NCI-H1105 treated with DMSO at 0.1 percent for 48 hours (cell line): ENCODE data around the gene KCNE3.
"Not testable (repeated sequence)": the region's sequence is repeated elsewhere in the genome, so short reads cannot be mapped to it uniquely, and the experiment has no call there.

Experiments used
- DNase-seq: peaks from one replicate; lab custom pipeline; 2025; lab: John Stamatoyannopoulos, UW

Gene KCNE3

DNA sequence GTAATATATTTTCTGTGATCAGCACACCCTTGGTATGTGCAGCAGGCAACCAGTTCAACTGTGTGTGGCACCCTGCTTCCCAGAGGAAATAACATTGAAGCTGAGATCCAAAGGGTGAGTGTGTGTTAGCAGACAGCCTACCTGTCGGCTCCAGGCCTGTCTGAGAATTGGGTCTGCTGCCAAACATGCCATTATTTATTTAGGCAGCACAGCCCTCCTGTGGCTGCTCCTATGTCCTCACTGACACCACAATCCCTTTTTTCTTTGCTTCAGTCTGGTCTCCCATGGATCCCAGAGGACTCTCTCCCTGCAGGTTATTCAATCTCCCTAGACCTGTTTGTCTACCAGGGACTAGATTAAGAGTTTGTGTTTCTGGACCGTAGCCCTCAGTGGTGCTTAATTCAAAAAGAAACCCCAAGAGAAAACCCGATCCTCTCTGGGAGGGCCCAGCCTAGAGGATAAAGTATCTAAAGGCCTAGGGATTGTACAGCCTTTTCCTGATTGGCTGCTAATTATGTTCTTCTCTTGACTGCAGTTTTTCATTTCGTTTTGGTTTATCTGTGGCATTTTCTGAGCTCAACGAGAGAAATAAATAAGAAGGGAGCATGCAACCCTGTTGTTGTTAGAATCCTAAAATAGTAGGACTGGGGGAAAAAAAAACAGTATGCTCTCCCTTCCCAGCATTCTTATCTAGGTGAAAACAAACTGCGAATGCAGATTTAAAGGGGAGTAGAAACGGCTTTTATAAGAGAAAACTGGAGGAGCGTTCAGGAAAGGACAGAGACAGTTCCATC lies 24.1 kb downstream of the KCNE3 start:
- DNase-seq: peak; percentile 75

GRCh38 chr11:74442636-74443035 lies 24.7 kb downstream of the KCNE3 start:
- DNase-seq: no peak

GRCh38 chr11:74438681-74439080 lies 28.7 kb downstream of the KCNE3 start:
- DNase-seq: no peak

DNA sequence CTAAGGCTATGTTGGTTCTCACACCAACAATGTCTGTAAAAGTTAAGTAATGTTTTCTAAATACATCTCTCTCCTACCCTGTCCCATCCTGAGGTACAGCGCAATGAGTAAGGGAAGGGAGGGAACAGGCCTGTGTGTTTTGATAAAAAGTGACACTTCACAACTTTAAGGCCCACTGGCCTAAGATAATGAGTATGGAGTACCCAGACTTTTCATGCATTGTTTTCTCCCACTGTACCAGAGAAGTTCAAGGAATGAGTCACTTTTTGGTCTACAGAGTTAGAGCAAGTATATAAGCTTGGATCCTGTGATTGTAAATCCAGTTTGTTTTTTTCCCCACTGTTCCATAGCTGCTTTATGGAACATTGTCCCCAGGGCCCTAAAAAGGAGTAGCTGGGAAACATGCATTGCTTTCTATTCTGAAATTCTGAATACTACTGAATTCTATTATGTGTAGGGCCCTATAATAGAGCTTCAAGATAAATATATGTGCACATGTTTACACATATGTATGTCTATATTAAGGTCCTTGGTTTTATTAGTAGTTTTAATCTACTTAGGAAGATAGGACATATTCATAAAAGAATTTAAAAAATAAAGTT lies 29.8 kb downstream of the KCNE3 start:
- no peak for DNase-seq

DNA sequence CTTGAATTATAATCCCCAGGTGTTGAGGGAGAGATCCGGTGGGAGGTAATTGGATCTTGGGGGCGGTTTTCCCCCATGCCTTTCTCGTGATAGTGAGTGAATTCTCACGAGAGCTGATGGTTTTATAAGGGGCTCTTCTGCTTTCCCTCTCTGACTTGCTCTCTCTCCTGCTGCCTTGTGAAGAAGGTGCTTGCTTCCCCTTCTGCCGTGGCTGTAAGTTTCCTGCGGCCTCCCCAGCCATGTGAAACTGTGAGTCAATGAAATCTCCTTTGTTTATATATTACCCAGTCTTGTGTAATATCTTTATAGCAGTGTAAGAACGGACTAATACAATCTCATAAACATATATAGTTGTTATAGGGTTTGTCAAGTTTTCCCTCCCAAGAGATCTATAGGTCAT lies 32.8 kb downstream of the KCNE3 start:
- DNase-seq: no peak

GRCh38 chr11:74429205-74429604 lies 38.1 kb downstream of the KCNE3 start:
- DNase-seq: no peak

- DNase-seq: no peak
These were observed 39.9 kb downstream of the KCNE3 start for GRCh38 chr11:74427384-74427886.

- no peak for DNase-seq
These were observed 42.2 kb downstream of the KCNE3 start for GRCh38 chr11:74425100-74425499.

GRCh38 chr11:74418509-74418895 lies 48.8 kb downstream of the KCNE3 start:
- peak; percentile 13 for DNase-seq

DNA sequence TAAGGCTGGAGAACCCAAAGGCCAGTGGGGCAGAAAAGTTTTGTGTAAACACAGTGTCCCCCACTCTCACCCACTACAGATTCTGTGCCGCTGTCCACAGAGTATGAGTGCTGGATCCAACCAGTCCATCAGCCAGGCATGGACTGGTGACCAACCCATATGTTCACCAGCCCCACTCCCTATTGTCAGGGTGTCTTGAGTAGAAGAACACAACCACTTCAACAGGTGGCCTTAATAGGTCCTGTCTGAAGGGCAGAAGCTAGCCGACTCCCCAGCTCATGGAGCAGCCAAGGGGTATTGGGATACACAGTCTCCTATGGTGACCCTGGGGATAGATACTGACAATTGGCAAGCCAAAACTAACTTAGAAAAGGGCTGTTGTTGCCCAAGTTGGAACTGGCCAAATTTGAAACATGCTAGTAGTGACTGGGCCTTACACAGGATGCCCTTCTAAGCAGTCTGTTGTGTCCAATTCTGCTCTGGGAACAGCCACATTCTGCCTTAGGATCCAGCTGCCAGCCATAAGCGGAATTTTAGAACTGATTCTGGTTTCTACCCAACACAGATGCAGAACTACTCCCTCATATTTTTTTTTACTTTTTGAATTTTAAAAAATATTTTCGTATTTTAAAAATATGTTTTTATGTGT lies 49.4 kb downstream of the KCNE3 start:
- DNase-seq: no peak

- peak; percentile 86 for DNase-seq
These were observed 50.0 kb downstream of the KCNE3 start for GRCh38 chr11:74417379-74417804.

GRCh38 chr11:74416974-74417373 lies 50.4 kb downstream of the KCNE3 start:
- DNase-seq: not testable (repeated sequence)

DNA sequence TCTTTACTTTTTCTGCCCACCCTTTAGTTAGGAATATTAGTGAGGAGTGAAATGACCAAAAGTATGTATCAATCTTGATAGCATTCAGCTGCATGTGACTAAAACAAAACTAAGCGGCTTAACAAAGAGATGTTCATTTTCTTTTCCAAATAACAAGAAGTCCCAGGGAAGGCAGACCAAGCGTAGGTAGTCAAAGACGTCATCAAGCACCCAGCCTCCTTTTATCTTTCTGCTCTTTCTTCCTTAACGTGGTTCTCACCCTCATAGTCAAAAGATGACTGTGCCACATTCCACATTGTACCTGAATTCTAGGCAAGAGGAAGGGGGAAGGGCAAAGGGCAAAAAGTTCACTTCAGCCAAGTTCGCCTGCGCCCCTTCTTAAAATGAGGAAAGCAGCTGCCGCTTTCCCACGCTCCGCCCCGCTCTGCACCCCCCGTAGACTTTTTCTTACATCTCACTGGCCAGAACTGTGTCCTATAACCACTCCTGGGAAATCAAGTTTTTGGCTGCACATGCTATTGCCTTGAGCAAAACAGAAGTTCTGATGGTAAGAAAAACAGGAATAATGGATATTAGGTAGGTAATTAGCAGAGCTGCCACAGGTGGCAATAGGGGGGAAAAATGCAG lies 54.5 kb downstream of the KCNE3 start:
- no peak for DNase-seq

GRCh38 chr11:74412321-74412720 lies 55.0 kb downstream of the KCNE3 start:
- no peak for DNase-seq

DNA sequence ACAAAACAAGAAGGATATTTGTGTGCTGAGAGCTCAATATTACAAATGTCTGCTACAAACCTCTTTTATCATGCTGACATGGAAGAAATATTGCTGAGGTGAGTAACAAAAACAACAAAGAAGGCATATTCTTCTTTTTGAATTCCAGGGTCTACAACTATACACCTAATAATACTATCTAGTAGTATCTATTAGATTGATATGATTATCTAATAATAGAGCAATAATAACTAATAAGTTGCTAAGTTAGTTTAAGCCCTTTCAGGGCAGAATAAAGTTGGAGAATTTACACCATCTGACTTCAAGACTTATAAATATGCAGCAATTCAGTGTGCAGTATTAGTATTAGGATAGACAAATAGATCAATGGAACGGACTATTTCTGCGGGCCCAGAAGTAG lies 57.7 kb downstream of the KCNE3 start:
- no peak for DNase-seq
